Ishikawa (cell line): ENCODE results near the gene MYL4.

Experiments
- CEBPB ChIP-seq: IDR thresholded peaks from 2 replicates; pipeline ENCODE4 v1.6.1; 2012
- CREB1 ChIP-seq: IDR thresholded peaks from 2 replicates; pipeline ENCODE4 v1.6.1; 2012; ENCODE audit warnings: low read depth
- EP300 ChIP-seq: IDR thresholded peaks from 2 replicates; pipeline ENCODE4 v1.6.1; 2012; ENCODE audit warnings: borderline replicate concordance
- FOXM1 ChIP-seq: IDR thresholded peaks from 2 replicates; pipeline ENCODE4 v1.6.1; 2012; ENCODE audit warnings: low read depth, borderline replicate concordance
- RAD21 ChIP-seq: IDR thresholded peaks from 2 replicates; pipeline ENCODE4 v1.6.1; 2012; ENCODE audit warnings: low read depth
- TEAD4 ChIP-seq: IDR thresholded peaks from 2 replicates; pipeline ENCODE4 v1.6.1; 2012
- ZBTB7A ChIP-seq: IDR thresholded peaks from 2 replicates; pipeline ENCODE4 v1.6.1; 2012; ENCODE audit warnings: low read depth
- TF ChIP-seq, protein P1 (sequence below): IDR thresholded peaks from 2 replicates; pipeline ENCODE4 v1.6.1; 2012; ENCODE audit warnings: low read depth, mild to moderate bottlenecking
- TF ChIP-seq, protein P2 (sequence below): IDR thresholded peaks from 2 replicates; pipeline ENCODE4 v1.6.1; 2012
- TF ChIP-seq, protein P3 (sequence below): IDR thresholded peaks from 2 replicates; pipeline ENCODE4 v1.6.1; 2012

DNA sequence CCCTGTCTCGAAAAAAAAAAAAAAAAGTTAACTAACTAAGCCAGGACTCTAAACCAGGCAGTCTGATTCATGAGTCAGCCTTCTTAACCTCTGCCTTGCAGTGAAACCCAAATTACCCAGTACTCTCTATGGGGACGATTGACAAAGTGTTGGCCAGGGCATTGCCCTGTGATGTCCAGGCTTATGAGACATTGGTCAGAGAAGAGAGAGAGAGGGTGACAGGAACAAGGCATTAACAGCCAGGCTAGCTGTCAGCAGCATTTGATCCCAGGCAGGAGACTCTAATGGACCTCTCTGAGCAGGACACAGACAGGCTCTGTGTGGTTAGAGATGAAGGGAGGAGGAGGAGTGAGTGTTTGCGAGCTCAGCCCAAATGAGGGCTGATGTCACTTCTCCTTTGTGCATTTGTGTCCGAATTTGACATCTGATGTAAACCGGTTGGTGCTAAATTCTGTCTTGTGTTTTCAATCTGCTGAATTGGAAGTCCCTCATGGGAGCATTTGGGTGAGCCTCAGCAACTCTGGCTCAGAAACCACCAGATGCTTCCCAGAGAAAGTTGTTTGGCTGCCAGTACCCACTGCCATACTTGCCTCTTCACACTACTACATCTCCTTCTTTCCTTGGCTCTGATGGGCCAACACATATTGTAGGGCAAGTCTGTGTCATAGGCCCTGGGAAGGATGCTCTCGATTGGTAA, 4.3 kb upstream of the MYL4 start:
- TF ChIP-seq CEBPB (no peak), EP300 (no peak), TEAD4 (no peak), RAD21 (no peak), FOXM1 (no peak), CREB1 (no peak), ZBTB7A (no peak)
- TF ChIP-seq, protein P1, sequence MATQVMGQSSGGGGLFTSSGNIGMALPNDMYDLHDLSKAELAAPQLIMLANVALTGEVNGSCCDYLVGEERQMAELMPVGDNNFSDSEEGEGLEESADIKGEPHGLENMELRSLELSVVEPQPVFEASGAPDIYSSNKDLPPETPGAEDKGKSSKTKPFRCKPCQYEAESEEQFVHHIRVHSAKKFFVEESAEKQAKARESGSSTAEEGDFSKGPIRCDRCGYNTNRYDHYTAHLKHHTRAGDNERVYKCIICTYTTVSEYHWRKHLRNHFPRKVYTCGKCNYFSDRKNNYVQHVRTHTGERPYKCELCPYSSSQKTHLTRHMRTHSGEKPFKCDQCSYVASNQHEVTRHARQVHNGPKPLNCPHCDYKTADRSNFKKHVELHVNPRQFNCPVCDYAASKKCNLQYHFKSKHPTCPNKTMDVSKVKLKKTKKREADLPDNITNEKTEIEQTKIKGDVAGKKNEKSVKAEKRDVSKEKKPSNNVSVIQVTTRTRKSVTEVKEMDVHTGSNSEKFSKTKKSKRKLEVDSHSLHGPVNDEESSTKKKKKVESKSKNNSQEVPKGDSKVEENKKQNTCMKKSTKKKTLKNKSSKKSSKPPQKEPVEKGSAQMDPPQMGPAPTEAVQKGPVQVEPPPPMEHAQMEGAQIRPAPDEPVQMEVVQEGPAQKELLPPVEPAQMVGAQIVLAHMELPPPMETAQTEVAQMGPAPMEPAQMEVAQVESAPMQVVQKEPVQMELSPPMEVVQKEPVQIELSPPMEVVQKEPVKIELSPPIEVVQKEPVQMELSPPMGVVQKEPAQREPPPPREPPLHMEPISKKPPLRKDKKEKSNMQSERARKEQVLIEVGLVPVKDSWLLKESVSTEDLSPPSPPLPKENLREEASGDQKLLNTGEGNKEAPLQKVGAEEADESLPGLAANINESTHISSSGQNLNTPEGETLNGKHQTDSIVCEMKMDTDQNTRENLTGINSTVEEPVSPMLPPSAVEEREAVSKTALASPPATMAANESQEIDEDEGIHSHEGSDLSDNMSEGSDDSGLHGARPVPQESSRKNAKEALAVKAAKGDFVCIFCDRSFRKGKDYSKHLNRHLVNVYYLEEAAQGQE, result no peak
- TF ChIP-seq, protein P2, sequence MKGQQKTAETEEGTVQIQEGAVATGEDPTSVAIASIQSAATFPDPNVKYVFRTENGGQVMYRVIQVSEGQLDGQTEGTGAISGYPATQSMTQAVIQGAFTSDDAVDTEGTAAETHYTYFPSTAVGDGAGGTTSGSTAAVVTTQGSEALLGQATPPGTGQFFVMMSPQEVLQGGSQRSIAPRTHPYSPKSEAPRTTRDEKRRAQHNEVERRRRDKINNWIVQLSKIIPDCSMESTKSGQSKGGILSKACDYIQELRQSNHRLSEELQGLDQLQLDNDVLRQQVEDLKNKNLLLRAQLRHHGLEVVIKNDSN, result no peak
- TF ChIP-seq, protein P3, sequence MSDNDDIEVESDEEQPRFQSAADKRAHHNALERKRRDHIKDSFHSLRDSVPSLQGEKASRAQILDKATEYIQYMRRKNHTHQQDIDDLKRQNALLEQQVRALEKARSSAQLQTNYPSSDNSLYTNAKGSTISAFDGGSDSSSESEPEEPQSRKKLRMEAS, result no peak
